ENCODE data around the gene SRGAP2B. TPM values are rescaled to one million over a fixed set of nuclear protein-coding genes. Genes with fewer than 3 reads are reported as not detected.
A peak's percentile ranks its signal among the peaks of the same experiment; 100 is the strongest.
"Not testable (repeated sequence)": the region's sequence is repeated elsewhere in the genome, so short reads cannot be mapped to it uniquely, and the experiment has no call there.

The SRGAP2B gene
- total RNA-seq, 1 experiment from 2014 or later, result 23.5 TPM

- H2BK120ac ChIP-seq (ENCODE audit: low read depth, low read length, poor library complexity, severe bottlenecking); H3K9ac ChIP-seq (ENCODE audit: extremely low read depth, insufficient read length, low read length); H3K27me3 ChIP-seq (ENCODE audit: insufficient read depth, low read length); H4K5ac ChIP-seq (ENCODE audit: insufficient read length, low read depth, low read length); H2AK5ac ChIP-seq (ENCODE audit: insufficient read length, low read length); H3K9me3 Mint-ChIP-seq; H4K20me1 ChIP-seq (ENCODE audit: control insufficient read depth, insufficient read depth, insufficient read length); H3K4me1 Mint-ChIP-seq; H3K23ac ChIP-seq (ENCODE audit: insufficient read length, low read depth, low read length); H3K23me2 ChIP-seq (ENCODE audit: insufficient read length, low read depth, low read length, poor library complexity, severe bottlenecking); H3K4ac ChIP-seq (ENCODE audit: low read depth, low read length); H3T11ph ChIP-seq (ENCODE audit: low read length); H4K91ac ChIP-seq (ENCODE audit: insufficient read length, low read depth, low read length); H3K56ac ChIP-seq (ENCODE audit: insufficient read length, low read depth, low read length); H3K27ac Mint-ChIP-seq; H3K36me3 Mint-ChIP-seq (ENCODE audit: insufficient read depth in 1 of 3, low read depth in 3 of 3); H3K18ac ChIP-seq (ENCODE audit: insufficient read length, low read depth, low read length); H3K14ac ChIP-seq (ENCODE audit: insufficient read depth, low read length); H3K79me2 ChIP-seq (ENCODE audit: insufficient read depth, low read length); H2BK15ac ChIP-seq (ENCODE audit: low read depth, low read length); H3K27ac ChIP-seq (ENCODE audit: insufficient read length, low read depth, low read length); H3K9me3 ChIP-seq (ENCODE audit: control insufficient read depth, low read depth, low read length); H3K79me1 ChIP-seq (ENCODE audit: insufficient read depth, low read depth, low read length, poor library complexity, severe bottlenecking); H3K4me2 ChIP-seq (ENCODE audit: insufficient read depth, insufficient read length, low read length); H2BK12ac ChIP-seq (ENCODE audit: insufficient read length, low read depth, low read length); H3K27me3 Mint-ChIP-seq (ENCODE audit: low read depth); H4K8ac ChIP-seq (replicated peaks; ENCODE audit: insufficient read length, low read depth, low read length); H2BK5ac ChIP-seq (ENCODE audit: insufficient read length, low read length); H3K4me1 ChIP-seq (ENCODE audit: insufficient read depth, low read length); H2AFZ ChIP-seq (ENCODE audit: low read length); H2BK20ac ChIP-seq (ENCODE audit: low read depth, low read length, poor library complexity, severe bottlenecking); DNase-seq: not testable (repeated sequence)
- peak overlapping the region; percentile 43 to 67; a peak in 4 of 5 replicates for H3K4me3 Mint-ChIP-seq
- WGBS (ENCODE audit: extremely low coverage, insufficient read length, low lambda C conversion rate), result no CpG with 5 or more reads among the region's 47 CpGs
These were observed 212.1 kb downstream of the SRGAP2B start for GRCh38 chr1:144883022-144883421.

- H3K18ac ChIP-seq (ENCODE audit: insufficient read length, low read depth, low read length); H3K9me3 ChIP-seq (ENCODE audit: control insufficient read depth, low read depth, low read length); H2BK15ac ChIP-seq (ENCODE audit: low read depth, low read length); H3K56ac ChIP-seq (ENCODE audit: insufficient read length, low read depth, low read length); H3K4me2 ChIP-seq (ENCODE audit: insufficient read depth, insufficient read length, low read length); H2BK5ac ChIP-seq (ENCODE audit: insufficient read length, low read length); H2BK12ac ChIP-seq (ENCODE audit: insufficient read length, low read depth, low read length); H3K27me3 ChIP-seq (ENCODE audit: insufficient read depth, low read length); H3K27ac Mint-ChIP-seq; DNase-seq; H4K8ac ChIP-seq (replicated peaks; ENCODE audit: insufficient read length, low read depth, low read length); H3K9me3 Mint-ChIP-seq; H4K20me1 ChIP-seq (ENCODE audit: control insufficient read depth, insufficient read depth, insufficient read length); H3K4ac ChIP-seq (ENCODE audit: low read depth, low read length); H3K9ac ChIP-seq (ENCODE audit: extremely low read depth, insufficient read length, low read length); H3K27ac ChIP-seq (ENCODE audit: insufficient read length, low read depth, low read length); H3T11ph ChIP-seq (ENCODE audit: low read length); H3K79me2 ChIP-seq (ENCODE audit: insufficient read depth, low read length); H3K79me1 ChIP-seq (ENCODE audit: insufficient read depth, low read depth, low read length, poor library complexity, severe bottlenecking); H3K27me3 Mint-ChIP-seq (ENCODE audit: low read depth); H2AK5ac ChIP-seq (ENCODE audit: insufficient read length, low read length); H3K23ac ChIP-seq (ENCODE audit: insufficient read length, low read depth, low read length); H3K4me3 Mint-ChIP-seq; H4K91ac ChIP-seq (ENCODE audit: insufficient read length, low read depth, low read length); H2AFZ ChIP-seq (ENCODE audit: low read length); H3K4me1 Mint-ChIP-seq; H4K5ac ChIP-seq (ENCODE audit: insufficient read length, low read depth, low read length); H2BK20ac ChIP-seq (ENCODE audit: low read depth, low read length, poor library complexity, severe bottlenecking); H3K23me2 ChIP-seq (ENCODE audit: insufficient read length, low read depth, low read length, poor library complexity, severe bottlenecking); H3K4me1 ChIP-seq (ENCODE audit: insufficient read depth, low read length); H2BK120ac ChIP-seq (ENCODE audit: low read depth, low read length, poor library complexity, severe bottlenecking); H3K36me3 Mint-ChIP-seq (ENCODE audit: insufficient read depth in 1 of 3, low read depth in 3 of 3); H3K14ac ChIP-seq (ENCODE audit: insufficient read depth, low read length): not testable (repeated sequence)
- WGBS (ENCODE audit: extremely low coverage, insufficient read length, low lambda C conversion rate), result no CpG with 5 or more reads among the region's 42 CpGs
These were observed 212.8 kb downstream of the SRGAP2B start for GRCh38 chr1:144882343-144882742.

Data from H9 (cell line).